Stimulated activated CD8-positive, alpha-beta memory T cell treated with anti-CD3 and anti-CD28 coated beads, Interleukin-15, amount 100 ng/mL, for 48 hours (primary cell): Measurements from ENCODE around the gene MSANTD2.

ENCODE experiments used
- DNase-seq, 2 donors: peaks; one replicate each; pipeline ENCODE4 v3.0.0-alpha.2; 2020; ENCODE audit warnings: low read depth in 2 of 2

Gene MSANTD2

DNA sequence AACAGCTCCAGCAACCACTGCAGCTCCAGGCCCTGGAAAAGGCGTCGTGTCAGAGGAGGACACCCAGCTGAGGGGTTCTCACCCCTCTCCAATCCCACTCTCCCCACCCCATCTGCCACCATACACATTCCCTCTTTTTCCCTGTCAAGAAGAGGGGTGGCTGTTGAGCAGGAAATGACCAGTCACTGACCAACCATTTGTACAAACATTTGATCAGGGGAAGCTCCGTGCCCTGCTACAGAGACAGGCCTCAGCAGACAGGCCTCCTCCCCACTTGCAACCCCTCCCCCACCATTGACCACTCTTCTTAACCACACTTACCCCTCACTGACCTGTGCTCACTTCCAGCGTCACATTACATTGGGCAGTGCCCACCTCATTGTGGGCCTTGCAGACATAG lies 45.9 kb downstream of the MSANTD2 start:
- DNase-seq, result no peak

DNA sequence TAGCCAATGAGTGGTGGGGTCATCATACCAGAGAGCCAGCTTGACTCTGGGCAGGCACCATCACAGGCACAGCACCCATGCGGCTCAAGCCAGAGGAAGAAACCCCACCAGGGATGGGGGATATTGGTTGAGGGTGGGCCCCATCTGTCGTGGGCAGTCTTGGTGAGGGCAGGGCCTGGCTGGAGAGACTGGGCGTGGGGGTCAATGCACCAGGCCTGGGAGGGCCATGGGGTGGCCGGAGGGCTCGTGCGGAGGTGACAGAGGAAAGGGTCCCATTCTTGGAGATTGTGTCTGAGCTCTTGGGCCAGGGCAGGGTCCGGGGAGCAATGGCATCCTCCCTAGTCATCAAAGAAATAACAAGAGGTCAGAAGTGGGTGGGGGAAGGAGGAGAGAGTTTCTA lies 46.6 kb downstream of the MSANTD2 start:
- DNase-seq, result no peak

DNA sequence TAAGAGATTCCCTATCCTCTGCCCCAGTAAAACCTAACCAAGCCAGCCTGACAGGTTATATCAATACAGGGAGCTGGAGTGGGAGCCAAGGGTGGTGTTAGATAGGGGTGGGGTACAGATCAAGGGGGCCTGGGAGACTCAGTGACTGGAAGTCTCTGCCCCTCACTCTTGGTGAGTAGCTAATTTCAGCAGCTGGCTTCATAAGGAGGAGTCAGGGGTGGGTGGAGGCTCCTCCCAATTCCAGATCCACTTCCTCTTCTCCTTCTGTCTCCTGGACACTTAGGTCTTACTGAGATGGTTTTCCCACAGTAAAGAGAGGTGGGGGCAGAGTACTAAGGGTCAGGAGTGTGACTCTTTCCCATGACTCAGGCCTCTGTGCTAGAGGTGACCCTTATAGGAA lies 47.0 kb downstream of the MSANTD2 start:
- DNase-seq, result no peak

DNA sequence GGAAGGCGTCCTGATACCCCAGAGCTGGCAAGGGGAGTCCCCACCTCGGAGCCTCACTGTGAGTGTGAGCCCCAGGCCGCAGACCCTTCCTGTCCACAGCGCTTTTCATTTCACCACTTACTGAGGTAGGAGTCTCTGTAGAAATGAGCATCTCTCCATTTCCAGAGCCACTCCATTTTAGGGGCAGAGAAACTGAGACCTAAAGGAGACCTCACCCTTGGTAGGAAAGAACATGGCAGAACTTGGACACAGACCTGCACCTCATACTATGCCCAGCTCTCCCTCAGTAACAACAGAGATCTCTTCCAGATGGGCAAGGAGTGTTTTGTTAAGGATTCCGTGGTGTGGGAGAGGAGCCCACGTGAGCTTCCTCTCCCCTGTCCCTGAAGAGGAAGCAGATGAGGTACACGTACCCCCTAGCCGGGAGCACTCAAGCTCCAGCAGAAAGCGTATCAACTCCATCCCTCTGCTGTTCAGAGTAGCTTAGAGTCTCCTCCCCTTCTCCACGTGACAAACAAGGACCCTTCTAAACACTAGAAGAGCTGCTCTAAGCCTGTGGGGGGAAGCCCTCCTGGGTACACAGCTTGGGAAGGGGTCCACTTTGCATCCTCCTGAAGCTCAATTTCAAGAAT lies 47.6 kb downstream of the MSANTD2 start:
- no peak for DNase-seq

DNA sequence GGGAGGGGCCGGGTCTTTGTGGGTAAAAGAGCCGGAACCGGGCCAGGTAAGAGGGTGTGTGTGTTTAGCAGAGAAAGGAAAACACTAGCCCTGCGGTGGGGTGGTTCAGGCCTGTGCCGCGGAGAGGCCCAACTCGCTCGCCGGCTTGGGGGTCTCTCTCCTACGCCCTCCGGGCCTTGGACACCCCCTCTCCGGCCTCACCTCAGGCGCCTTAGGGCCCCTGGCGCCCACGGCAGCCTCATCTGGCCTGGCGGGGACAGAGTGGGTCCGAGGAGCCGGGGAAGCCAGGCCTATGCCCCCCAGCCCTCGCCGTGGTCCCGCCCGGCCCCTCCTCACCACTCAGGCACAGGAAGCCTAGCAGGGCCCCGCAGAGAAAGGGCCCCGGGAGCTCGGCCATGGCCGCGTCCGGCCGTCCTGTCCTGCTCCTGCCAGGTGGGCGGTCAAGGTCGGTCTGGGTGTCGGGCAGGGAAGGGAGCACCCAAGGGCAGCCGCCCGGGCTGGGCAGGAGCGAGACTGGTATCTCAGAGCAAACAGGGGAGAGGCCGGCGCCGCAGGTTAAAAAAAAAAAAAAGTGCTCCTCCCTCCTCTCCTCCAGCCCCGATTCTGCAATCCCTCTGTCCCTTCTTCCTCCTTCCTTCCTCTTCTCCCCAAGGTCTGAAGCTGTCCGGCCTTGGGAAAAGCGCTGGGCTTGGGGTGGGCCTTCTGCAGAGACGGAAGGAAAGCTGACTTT lies 48.3 kb downstream of the MSANTD2 start, which contains the start of gene VSIG2:
Gene VSIG2 (minus strand): TSS at position 515 of the 730 bp plus-strand sequence. CDS start 118 bp downstream, at position 397.
- DNase-seq, result no peak

DNA sequence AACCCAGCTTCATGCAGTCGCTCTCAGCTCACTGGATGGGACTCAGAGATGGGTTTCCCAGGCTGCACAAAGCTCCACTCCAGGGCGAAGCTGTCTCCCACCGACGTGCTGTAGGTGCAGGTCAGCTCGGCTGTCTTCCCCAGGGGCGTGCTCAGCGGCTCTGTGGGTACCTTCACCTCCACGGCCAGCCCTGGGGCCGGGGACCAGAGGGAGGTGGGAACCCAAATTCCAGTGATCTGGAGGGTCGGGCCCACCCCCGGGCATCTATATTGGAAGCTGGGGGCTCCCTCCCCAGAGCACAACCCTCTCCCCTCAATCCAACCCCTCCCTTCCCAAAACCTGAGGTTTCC lies 48.8 kb downstream of the MSANTD2 start:
- DNase-seq, result no peak

DNA sequence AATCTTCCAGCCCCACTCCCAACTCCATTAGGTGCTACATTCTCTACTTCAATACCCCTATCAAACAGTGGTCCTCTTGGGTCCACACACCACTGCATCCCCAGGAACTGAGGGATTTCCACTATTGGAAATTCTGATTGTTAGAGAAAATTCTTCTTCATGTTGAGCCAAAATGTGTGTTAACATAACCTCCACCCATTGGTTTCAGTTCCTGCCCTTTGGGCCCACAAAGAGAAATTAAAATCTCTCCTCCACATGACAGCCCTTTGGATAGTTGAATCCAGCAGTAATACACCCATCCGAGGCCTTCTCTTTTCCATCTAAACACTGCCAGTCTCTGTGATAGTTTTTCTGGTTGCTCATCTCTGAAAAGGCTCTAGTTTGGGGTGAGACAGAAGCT lies 50.3 kb downstream of the MSANTD2 start:
- no peak for DNase-seq

DNA sequence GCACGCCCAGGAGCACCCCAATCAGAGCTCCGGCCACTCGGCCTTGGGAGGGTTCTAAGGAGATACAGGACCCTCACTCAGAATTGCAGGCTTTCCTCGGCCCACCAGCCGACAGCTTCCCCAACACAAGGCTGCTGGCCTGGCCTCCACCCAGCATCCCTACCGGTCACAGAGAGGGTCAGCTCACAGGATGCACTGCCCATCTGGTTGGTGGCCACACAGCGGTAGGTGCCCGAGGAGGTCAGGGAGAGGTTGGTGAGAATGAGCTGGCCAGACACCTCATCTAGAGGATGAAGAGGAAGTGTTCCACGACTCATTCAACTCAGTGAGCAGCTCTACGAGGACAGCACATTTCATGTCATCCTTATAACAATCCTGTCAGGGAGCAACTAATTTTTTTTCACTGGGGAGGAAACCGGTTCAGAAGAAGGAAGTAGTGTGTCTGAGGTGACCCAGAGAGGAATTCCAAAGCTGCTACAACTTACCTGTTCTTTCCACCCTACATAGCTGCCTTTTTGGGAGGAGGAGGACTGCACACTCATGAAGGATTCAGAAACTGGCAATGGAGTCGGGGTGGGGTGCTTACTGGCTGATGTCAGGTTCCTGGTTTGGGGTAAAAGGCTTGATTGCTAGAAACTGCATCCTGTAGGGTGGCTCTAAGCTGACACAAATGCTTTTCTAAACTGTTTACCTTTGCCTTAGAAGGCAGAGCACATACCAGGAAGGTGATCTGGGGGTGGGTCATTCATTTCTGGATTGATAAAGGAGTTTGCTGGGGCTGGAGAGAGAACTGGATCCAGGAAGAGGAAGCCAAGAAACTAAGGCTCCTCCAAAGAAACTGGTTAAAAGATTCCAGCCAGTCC lies 51.5 kb downstream of the MSANTD2 start:
- DNase-seq, result no peak

DNA sequence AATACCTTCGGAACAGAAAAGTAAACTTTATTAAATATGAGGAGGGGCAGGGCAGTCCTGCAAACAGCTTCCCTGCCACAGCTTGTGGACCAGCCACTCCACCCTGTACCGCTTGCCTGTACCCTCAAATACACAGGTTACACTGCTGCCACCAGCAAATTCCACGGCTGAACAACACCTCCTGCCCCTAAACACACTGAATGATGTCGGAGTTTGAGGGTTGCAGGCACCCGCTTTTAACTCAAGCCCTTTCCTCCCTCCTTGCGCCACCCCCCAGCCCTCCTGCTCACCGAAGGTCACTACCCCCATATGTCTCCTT lies 52.1 kb downstream of the MSANTD2 start:
- DNase-seq, result no peak

DNA sequence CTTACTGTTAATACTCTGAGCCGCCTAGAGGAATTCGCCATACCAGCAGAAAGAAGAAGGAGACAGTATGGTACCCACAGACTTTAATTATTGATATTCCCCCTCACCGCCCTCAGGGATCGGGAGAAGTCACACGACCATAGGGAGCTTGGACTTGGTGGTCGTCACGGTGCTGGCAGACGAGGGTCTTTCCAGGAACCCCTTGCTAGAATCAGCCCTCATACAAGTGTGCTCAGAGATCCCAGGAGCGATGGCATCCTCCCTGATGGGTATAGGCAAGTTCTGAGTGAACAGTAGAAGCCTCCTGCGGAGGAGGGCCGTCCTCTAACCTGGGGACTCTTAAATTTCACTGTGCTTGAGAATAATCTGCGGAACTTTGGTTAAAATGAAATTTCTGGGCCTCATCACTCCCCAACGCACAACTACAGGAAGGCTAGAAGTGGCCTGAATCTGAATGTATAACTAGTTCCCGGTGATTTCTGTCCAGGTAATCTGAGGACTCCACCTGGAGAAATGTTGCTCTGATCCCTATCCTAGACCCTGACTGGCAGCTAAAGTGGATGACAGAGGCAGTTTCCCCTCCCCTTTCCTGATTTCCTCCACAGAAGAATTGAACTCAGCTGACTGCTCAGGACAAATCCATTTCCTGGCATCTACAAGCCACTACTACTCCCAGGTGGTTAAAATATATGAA lies 52.7 kb downstream of the MSANTD2 start:
- no peak for DNase-seq

DNA sequence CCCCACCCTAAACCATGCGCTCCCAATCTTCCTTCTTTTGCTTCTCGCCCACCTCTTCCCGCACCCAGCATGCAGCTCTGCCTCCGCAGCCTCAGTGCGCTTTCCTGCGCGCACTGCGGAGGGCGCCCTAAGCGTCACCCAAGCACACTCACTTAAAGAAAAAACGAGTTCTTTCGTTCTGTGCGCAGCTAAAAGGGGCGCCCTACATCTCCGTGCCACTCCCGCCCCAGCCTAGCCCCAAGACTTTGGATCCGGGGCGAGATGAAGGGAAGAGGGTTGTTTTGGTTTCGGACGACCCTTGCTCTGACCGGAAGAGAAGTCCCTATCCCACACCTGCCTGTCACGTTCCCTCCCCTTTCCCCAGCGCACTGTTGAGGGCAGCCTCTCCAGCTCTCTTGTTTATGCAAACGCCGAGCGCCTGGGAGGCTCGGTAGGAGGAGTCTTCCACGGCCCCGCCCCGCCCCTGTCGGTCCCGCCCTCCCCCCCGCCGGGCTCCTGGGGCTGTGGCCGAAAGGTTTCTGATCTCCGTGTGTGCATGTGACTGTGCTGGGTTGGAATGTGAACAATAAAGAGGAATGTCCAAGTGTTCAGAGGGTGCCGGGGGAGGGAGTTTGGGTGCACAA lies 53.5 kb downstream of the MSANTD2 start:
- peak; percentile 48 to 63 for DNase-seq

DNA sequence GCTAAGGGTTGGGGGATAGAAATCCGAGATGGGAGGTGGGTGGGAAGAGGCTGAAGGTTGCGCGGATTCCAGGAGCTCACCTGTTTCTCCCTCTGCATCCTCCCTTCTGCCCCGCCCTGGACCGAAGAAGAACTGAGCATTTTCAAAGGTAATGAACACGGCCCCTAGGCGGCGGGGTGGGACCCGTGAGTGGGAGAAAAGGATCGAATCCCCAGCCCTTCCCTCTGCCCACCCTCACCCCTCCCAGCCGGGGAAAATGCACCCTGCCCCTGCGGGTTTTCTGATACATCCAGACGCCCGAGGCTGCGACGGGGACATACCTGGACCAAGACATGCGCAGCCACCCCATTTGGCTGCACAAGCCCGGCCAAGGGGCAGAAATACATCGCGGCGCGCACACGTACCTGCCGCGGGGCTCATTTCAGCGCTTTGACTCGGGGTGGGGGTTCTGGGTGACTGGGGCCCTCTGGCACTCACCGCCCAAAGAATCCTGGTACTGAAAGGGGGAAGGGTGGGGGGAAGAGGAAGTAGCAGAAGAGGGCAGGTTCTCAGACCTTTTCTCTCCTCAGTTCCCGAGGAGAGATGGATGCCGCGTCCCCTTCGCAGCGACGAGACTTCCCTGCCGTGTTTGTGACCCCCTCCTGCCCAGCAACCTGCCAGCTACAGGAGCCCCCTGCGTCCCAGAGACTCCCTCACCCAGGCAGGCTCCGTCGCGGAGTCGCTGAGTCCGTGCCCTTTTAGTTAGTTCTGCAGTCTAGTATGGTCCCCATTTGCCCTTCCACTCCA lies 54.2 kb downstream of the MSANTD2 start:
- no peak for DNase-seq

DNA sequence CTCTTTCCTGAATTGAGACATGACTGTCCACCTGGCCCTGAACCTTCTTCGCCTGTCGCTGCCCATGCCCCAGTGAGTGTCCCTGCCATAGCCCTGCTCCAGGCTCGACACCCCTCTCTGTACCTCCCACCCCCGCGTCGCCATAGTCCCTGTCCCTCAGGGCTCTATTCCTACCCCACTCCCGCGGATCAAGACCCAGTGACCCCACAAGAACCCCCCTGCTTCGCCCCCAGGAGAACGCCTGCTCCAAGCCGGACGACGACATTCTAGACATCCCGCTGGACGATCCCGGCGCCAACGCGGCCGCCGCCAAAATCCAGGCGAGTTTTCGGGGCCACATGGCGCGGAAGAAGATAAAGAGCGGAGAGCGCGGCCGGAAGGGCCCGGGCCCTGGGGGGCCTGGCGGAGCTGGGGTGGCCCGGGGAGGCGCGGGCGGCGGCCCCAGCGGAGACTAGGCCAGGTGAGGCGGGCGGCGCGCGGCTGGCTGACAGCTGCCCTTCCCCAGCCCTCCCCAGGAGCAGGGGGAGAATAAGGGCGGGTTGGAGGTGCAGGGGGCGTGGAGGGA lies 54.9 kb downstream of the MSANTD2 start:
- DNase-seq, result no peak

DNA sequence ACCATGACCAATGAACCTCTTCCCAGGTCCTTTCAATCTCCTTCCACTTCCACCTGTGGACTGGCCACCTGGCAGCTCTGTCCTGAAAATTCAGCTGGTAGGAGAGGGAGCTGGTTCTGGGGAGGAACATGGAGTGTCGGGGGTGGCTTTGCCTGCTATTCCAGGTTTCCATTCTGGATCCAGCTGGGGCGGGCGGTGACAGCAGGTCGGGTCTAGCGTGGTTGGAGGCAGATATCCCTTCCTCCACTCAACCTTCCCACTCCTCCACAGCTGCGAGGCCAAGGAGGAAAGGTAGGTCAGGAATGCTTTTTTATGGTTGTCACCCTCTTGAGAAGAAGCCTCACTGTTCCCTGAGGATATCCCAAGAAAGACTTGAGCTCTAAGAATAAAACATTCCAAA lies 57.2 kb downstream of the MSANTD2 start:
- no peak for DNase-seq

DNA sequence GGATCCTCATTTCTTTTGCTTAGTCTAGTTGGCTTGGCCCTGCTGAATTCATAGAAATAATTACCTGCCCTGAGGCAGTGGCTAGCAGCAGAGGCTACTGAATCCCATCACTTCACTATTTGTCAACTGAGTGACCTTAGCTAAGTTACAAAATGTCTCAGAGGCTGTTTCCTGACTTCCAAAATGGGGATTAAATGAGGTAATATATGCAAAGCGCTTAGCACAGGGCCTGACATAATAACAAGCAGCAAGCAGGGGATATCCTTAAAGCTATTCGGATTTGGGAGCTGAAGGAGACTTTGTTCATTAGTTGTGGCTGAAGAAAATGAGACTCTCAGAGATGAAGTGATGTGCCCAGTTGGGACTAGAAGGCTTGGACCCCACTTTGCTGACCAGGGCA lies 57.7 kb downstream of the MSANTD2 start:
- no peak for DNase-seq

DNA sequence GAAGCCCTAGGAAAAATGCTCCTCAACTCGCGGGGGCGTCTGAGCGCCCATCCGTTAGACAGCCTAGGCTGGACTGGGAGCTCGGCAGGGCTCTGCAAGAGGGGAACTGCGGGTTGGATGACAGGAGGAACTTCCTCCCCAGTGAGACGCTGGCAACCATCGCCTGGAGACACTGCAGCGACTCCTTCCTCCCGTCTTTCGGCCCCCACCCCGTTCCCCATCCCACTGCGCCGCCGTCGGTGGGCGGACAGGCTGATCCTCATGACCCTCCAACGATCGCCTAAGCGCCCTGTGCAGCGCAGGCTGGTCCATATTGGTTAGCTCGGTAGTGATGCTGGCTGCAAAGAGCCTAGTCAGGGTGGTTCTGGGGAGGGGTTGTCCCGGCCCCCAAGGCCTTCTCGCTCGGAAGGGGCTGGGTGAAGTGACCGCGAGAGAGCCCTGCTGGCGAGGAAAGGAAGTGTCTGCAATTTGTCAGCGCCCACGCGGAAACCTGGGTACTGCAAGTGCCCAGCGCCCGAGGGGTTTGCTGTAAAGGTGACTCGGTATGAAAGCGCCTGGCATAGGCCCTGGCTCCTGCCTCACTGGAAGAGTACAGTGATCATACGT lies 59.8 kb downstream of the MSANTD2 start:
- DNase-seq, result peak; percentile 35 to 49

DNA sequence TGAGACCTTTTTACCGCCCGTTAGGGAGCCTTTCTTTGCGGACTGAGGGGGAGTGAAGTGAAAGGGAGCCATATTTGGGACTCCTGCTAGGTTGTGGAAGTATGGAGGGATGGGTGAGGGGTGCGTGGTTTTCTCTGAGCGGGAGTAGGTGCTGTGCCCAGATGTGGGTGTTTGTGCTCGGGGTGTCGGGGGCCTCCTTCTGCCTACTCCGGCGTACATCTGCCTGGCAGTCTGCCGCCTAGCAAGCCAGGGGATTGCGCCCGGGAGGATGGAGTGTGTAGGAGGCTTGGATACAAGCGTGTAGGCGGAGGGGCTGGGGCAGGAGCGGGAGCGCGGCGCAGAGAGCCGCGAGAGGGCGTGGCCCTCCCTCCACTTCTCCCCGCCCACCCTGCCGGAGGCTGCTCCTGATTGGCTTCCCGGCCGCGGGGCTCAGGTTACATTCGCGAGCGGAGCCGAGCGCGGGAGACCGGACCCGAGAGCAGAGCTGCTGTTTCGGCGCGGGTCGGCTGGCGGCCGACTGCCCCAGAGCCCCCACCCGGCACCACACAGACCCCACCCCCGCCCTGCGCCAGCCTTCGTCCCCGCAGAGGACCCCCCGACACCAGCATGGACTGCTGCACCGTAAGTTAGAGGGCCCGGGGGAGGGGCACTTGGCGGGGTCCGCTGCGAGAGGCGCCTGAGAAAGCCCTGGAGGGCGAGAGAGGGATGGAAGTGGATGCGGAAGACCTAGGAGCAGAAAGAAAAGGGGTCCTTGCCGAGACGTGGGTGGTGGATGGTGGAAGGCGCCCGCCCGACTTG lies 60.5 kb downstream of the MSANTD2 start, which contains the start of gene NRGN:
Gene NRGN (plus strand): TSS at position 464 of the 798 bp plus-strand sequence. CDS start 143 bp downstream, at position 607.
- DNase-seq, result peak; percentile 76 to 82

DNA sequence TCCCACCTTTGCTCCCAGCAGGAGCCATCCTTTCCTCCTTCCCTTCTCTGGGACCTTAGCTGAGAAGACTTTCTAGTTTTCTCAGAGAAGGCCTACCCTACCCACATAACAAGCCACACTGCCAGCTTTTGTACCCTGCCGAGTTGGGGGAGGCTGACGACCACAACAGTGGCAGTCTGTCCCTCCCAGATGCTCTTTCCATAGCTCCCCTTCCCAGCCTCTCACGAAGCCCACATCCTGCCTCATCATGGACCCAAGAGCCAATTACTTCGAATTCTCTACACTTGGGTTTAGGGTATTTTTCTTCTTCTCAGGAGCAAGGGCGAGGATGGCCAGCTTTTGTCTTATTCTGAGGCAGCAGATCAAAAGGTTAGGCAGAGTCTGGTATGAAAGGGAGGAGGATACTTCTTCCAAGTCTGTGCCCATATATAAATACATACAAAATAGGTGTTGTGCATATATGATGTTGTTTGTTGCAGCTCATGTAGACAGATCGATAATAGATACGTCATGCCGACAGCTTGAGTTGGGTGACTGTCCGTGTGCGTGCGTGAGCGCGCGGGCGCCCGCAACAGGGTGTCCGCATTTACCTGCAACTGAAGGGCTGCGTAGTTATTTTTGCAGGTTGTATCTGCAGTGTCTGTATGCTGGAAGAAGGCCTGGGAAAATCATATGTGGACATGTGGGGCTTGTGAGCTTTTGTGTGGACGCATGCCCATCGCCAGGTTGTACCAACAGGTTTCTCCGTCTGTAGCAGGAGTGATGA lies 61.3 kb downstream of the MSANTD2 start:
- DNase-seq, result no peak
